PC-9 (cell line): ENCODE measurements around the gene RHOB. TPM values are rescaled to one million over a fixed set of nuclear protein-coding genes. Genes with fewer than 3 reads are reported as not detected.

Source experiments
- BruUV-seq: library from RNA; stranded (reverse); fragments of 400-500 nt; replicated peaks from 2 replicates; lab custom pipeline; 2021; lab: Mats Ljungman, UMichigan
- CTCF ChIA-PET: fragments of 300-600 bp; sonication (Branson Sonifier 250); formaldehyde crosslinking; loops from one replicate; lab custom pipeline; 2022; ENCODE audit warnings: antibody characterized with exemption; lab: Charles Lee
- POLR2A ChIA-PET: fragments of 300-600 bp; sonication (Branson Sonifier 250); formaldehyde crosslinking; loops from one replicate; lab custom pipeline; 2022; ENCODE audit warnings: antibody characterized with exemption; ENCODE audit not compliant: unreplicated experiment; lab: Charles Lee
- DNase-seq, 2 experiments: peaks; one replicate each; pipeline versions ENCODE4 v3.0.0 to v3.0.0-alpha.2; 2015 to 2022; ENCODE audit warnings: mixed read lengths in 1 of 2
- H2AFZ ChIP-seq: fragments of 200-600 bp; sonication (generic); 2 replicates; pipeline ENCODE4 v1.8.1; 2017; ENCODE audit warnings: antibody characterized with exemption
- H3F3A ChIP-seq: fragments of 200-600 bp; sonication (generic); 2 replicates; pipeline ENCODE4 v1.8.1; 2017; ENCODE audit warnings: antibody characterized with exemption, mild to moderate bottlenecking, low read depth; ENCODE audit not compliant: insufficient read depth
- H3K27ac ChIP-seq: fragments of 200-600 bp; sonication (generic); 2 replicates; pipeline ENCODE4 v1.6.1; 2016; ENCODE audit warnings: mixed run types
- H3K27me3 ChIP-seq: fragments of 200-600 bp; sonication (generic); 2 replicates; pipeline ENCODE4 v1.6.1; 2016; ENCODE audit warnings: low read depth, mixed run types; ENCODE audit not compliant: insufficient read depth
- H3K36me3 ChIP-seq: fragments of 200-600 bp; sonication (generic); 2 replicates; pipeline ENCODE4 v1.6.1; 2016; ENCODE audit warnings: low read depth, mixed run types
- H3K4me1 ChIP-seq: fragments of 200-600 bp; sonication (generic); replicated peaks from 2 replicates; pipeline ENCODE4 v1.6.1; 2016; ENCODE audit warnings: mixed run types; ENCODE audit not compliant: insufficient read depth
- H3K4me2 ChIP-seq: fragments of 200-600 bp; sonication (generic); 2 replicates; pipeline ENCODE4 v1.6.1; 2017; ENCODE audit warnings: mixed run types
- H3K4me3 ChIP-seq: fragments of 200-600 bp; sonication (generic); 2 replicates; pipeline ENCODE4 v1.6.1; 2016; ENCODE audit warnings: mixed run types
- H3K79me2 ChIP-seq: fragments of 200-600 bp; sonication (generic); 2 replicates; pipeline ENCODE4 v1.6.1; 2017; ENCODE audit warnings: low read depth, mixed run types
- H3K9me2 ChIP-seq: fragments of 200-600 bp; sonication (generic); 2 replicates; pipeline ENCODE4 v1.8.1; 2017; ENCODE audit warnings: mild to moderate bottlenecking; ENCODE audit not compliant: insufficient read depth
- H3K9me3 ChIP-seq: fragments of 200-600 bp; sonication (generic); 2 replicates; pipeline ENCODE4 v1.8.1; 2016; ENCODE audit warnings: low read depth; ENCODE audit not compliant: insufficient read depth
- H4K20me1 ChIP-seq: fragments of 200-600 bp; sonication (generic); 2 replicates; pipeline ENCODE4 v1.8.1; 2017; ENCODE audit not compliant: insufficient read depth
- CTCF ChIP-seq: fragments of 200-600 bp; sonication (generic); conservative IDR thresholded peaks from 2 replicates; pipeline ENCODE4 v1.6.1; 2017; ENCODE audit warnings: mixed run types, antibody characterized with exemption, mild to moderate bottlenecking, moderate library complexity
- EZH2 ChIP-seq: fragments of 200-600 bp; sonication (generic); IDR thresholded peaks from 2 replicates; pipeline ENCODE4 v1.8.0; 2017; ENCODE audit warnings: antibody characterized with exemption, low read depth
- intact Hi-C: fragments of 100-400 bp; cut with micrococcal nuclease; formaldehyde crosslinking; loops from one replicate; pipeline ENCODE4 v1.10.0; 2022; ENCODE audit not compliant: unreplicated experiment
- total RNA-seq: library from RNA; stranded (reverse); gene quantifications from 2 replicates; pipeline ENCODE4 v1.2.3, GENCODE V29; 2021

The RHOB gene
- total RNA-seq, 1 experiment from 2014 or later: 39.3 TPM

- Histone ChIP-seq H3K36me3 (no peaks in the 10 kb centered on the region), H3K27ac (no peak overlapping the region), H4K20me1 (no peaks in the 10 kb centered on the region), H3K4me1 (peaks cover 45% of the 10 kb centered on the region), H3K9me3 (no peaks in the 10 kb centered on the region), H3F3A (peaks cover 37% of the 10 kb centered on the region), H3K9me2 (no peaks in the 10 kb centered on the region), H2AFZ (no peak overlapping the region), H3K4me2 (no peak overlapping the region), H3K27me3 (no peaks in the 10 kb centered on the region), H3K4me3 (no peak overlapping the region), H3K79me2 (no peaks in the 10 kb centered on the region)
- BruUV-seq: no TSS peak
- TF ChIP-seq EZH2 (no peak), CTCF (no peak)
- ChIA-PET CTCF (interaction anchor here (0.6 to 3.5 kb wide), 4 partner anchors 29 to 202 kb away, joined by 3 to 18 read pairs (median 7); no protein-coding TSS in a partner anchor), POLR2A (interaction anchor here (0.7 kb wide), 1 partner anchor 28 kb away, joined by 3 read pairs; no protein-coding TSS in a partner anchor)
- no peak for DNase-seq
- intact Hi-C loops: no loop called here
Observed at GRCh38 chr2:20440001-20440560, 6.8 kb upstream of the RHOB start.

GRCh38 chr2:20443276-20443920, 3.5 kb upstream of the RHOB start:
- POLR2A ChIA-PET: no interaction called here
- no peak overlapping the region for H2AFZ ChIP-seq
- peak overlapping the region; percentile 54 for H3K4me2 ChIP-seq
- TF ChIP-seq EZH2 (no peak), CTCF (peak; percentile 87)
- H3F3A ChIP-seq: peaks cover 29% of the 10 kb centered on the region
- peaks cover 9% of the 10 kb centered on the region for H4K20me1 ChIP-seq
- peaks cover 15% of the 10 kb centered on the region for H3K79me2 ChIP-seq
- H3K36me3 ChIP-seq: 0 out of 2 replicates have a peak, but pooled peaks cover 7% of the 10 kb centered on the region
- H3K27ac ChIP-seq: peak overlapping the region; percentile 64; the same call in 1 of the 2 replicates
- no peaks in the 10 kb centered on the region for H3K9me2 ChIP-seq
- H3K4me3 ChIP-seq: no peak overlapping the region
- peaks cover 40% of the 10 kb centered on the region for H3K4me1 ChIP-seq
- H3K9me3 ChIP-seq: no peaks in the 10 kb centered on the region
- intact Hi-C loops: loop anchor here (1.0 kb wide), 4 partner anchors 32 to 192 kb away; no protein-coding TSS in a partner anchor
- H3K27me3 ChIP-seq: no peaks in the 10 kb centered on the region
- DNase-seq: peak in 1 of 2 experiments; percentile 71
- BruUV-seq: no TSS peak
- CTCF ChIA-PET: interaction anchor here (0.6 to 1.2 kb wide), 4 partner anchors 32 to 194 kb away, joined by 3 to 13 read pairs (median 4); no protein-coding TSS in a partner anchor

GRCh38 chr2:20444101-20444992, 2.5 kb upstream of the RHOB start:
- Histone ChIP-seq H3K4me3 (no peak overlapping the region), H3K27ac (no peak overlapping the region), H2AFZ (no peak overlapping the region), H3K9me2 (no peaks in the 10 kb centered on the region), H3K4me2 (0 out of 2 replicates have a peak overlapping the region, but pooled peaks have one; percentile 20), H3K4me1 (peaks cover 41% of the 10 kb centered on the region), H3K9me3 (no peaks in the 10 kb centered on the region), H3K27me3 (no peaks in the 10 kb centered on the region), H4K20me1 (peaks cover 19% of the 10 kb centered on the region), H3K36me3 (peaks cover 16% of the 10 kb centered on the region), H3F3A (peaks cover 30% of the 10 kb centered on the region), H3K79me2 (peaks cover 24% of the 10 kb centered on the region)
- TF ChIP-seq EZH2: no peak
- TF ChIP-seq CTCF: no peak
- no peak for DNase-seq
- intact Hi-C loops: no loop called here
- ChIA-PET CTCF (interaction anchor here (0.6 to 1.2 kb wide), 8 partner anchors 33 to 198 kb away, joined by 3 to 13 read pairs (median 4); no protein-coding TSS in a partner anchor), POLR2A (interaction anchor here (0.7 kb wide), 1 partner anchor 189 kb away, joined by 3 read pairs; no protein-coding TSS in a partner anchor)
- BruUV-seq: no TSS peak
